HepG2 (cell line): ENCODE measurements around the gene KISS1R. TPM values are rescaled to one million over a fixed set of nuclear protein-coding genes. Genes with fewer than 3 reads are reported as not detected.

Experiments used
- ADNP ChIP-seq: sonication (generic); formaldehyde crosslinking; IDR thresholded peaks from 2 replicates; pipeline ENCODE4 v1.4.0; 2020; ENCODE audit warnings: missing genetic modification reagents
- ARID5B ChIP-seq: IDR thresholded peaks from 2 replicates; pipeline ENCODE4 v1.4.0; 2020; ENCODE audit warnings: mild to moderate bottlenecking, missing genetic modification reagents
- ASH2L ChIP-seq: fragments of 300-600, 200-600 bp; sonication (generic); IDR thresholded peaks from 2 replicates; pipeline ENCODE4 v1.7.0; 2017; ENCODE audit warnings: low read depth, mild to moderate bottlenecking, moderate library complexity, mixed read lengths, low read length; ENCODE audit not compliant: insufficient read length
- ATF7 ChIP-seq, 2 experiments: fragments of 450-650 bp in 1 of 2; sonication (generic) in 1 of 2; formaldehyde crosslinking in 1 of 2; IDR thresholded peaks; 2 replicates each; pipeline versions ENCODE4 v1.4.0 to v1.6.1; 2016 to 2020; ENCODE audit warnings: antibody characterized with exemption in 1 of 2, mild to moderate bottlenecking in 1 of 2, missing genetic modification reagents in 1 of 2
- PRDM10 ChIP-seq: sonication (generic); formaldehyde crosslinking; IDR thresholded peaks from 2 replicates; pipeline ENCODE4 v1.4.0; 2020; ENCODE audit warnings: low read depth, missing genetic modification reagents
- SP2 ChIP-seq: sonication (generic); formaldehyde crosslinking; IDR thresholded peaks from 2 replicates; pipeline ENCODE4 v1.5.1; 2020; ENCODE audit warnings: mild to moderate bottlenecking, missing genetic modification reagents
- SRSF9 ChIP-seq: fragments of 200-400 bp; formaldehyde crosslinking; IDR thresholded peaks from 2 replicates; pipeline ENCODE4 v1.6.1; 2018; ENCODE audit warnings: borderline replicate concordance, mild to moderate bottlenecking, low read depth, low read length; ENCODE audit not compliant: insufficient read depth, poor library complexity, severe bottlenecking
- SYNCRIP ChIP-seq: fragments of 200-400 bp; formaldehyde crosslinking; IDR thresholded peaks from 2 replicates; pipeline ENCODE4 v1.6.1; 2018; ENCODE audit warnings: mild to moderate bottlenecking, low read depth, low read length; ENCODE audit not compliant: insufficient read depth
- TBX2 ChIP-seq: sonication (generic); formaldehyde crosslinking; IDR thresholded peaks from 2 replicates; pipeline ENCODE4 v1.5.0; 2020; ENCODE audit warnings: missing genetic modification reagents, mild to moderate bottlenecking, borderline replicate concordance
- TOPORS ChIP-seq: sonication (generic); formaldehyde crosslinking; IDR thresholded peaks from 2 replicates; pipeline ENCODE4 v1.8.0; 2023; ENCODE audit warnings: mild to moderate bottlenecking, missing genetic modification reagents
- U2AF1 ChIP-seq: fragments of 200-400 bp; formaldehyde crosslinking; optimal IDR thresholded peaks from 2 replicates; pipeline ENCODE3; 2017; ENCODE audit warnings: mild to moderate bottlenecking, low read depth, low read length
- ZFP91 ChIP-seq: sonication (generic); formaldehyde crosslinking; IDR thresholded peaks from 2 replicates; pipeline ENCODE4 v1.9.0; 2022; ENCODE audit warnings: missing genetic modification reagents, mild to moderate bottlenecking, borderline replicate concordance
- ZNF496 ChIP-seq: sonication (generic); formaldehyde crosslinking; IDR thresholded peaks from 2 replicates; pipeline ENCODE4 v1.8.1; 2023; ENCODE audit warnings: mild to moderate bottlenecking, moderate library complexity, missing genetic modification reagents; ENCODE audit not compliant: insufficient replicate concordance
- ZNF607 ChIP-seq: sonication (generic); formaldehyde crosslinking; IDR thresholded peaks from 2 replicates; pipeline ENCODE4 v1.5.1; 2020; ENCODE audit warnings: missing genetic modification reagents, mild to moderate bottlenecking, borderline replicate concordance
- polyA plus RNA-seq, 8 experiments: library from polyadenylated mRNA; depleted of rRNA in 3 of 8; stranded (reverse) in 7 of 8; unstranded in 1 of 8; fragments of >200 nt; fragmentation: Illumina TruSeq in 4 of 8; extraction: Trizol in 4 of 8; gene quantifications; 2 replicates each; pipeline versions ENCODE4 v1.2.1 to v1.2.3, GENCODE V29; 2011 to 2016; ENCODE audit warnings: low read depth in 4 of 8, missing spikeins in 1 of 8, mixed read lengths in 1 of 8; ENCODE audit not compliant: insufficient read depth in 1 of 8
- total RNA-seq, 5 experiments: library from RNA; depleted of rRNA; stranded (reverse); fragments of >200 nt; fragmentation: Illumina TruSeq; extraction: Trizol; gene quantifications; 2 replicates each; pipeline ENCODE4 v1.2.3, GENCODE V29; 2016; ENCODE audit warnings: low read depth in 1 of 5
- TF ChIP-seq, protein P1 (sequence below): sonication (generic); formaldehyde crosslinking; IDR thresholded peaks from 2 replicates; pipeline ENCODE4 v1.4.0; 2020; ENCODE audit warnings: low read depth, mild to moderate bottlenecking, missing genetic modification reagents

Gene KISS1R
- total and polyA plus RNA-seq, 2 of the 13 experiments (the other 11 are each of a cell fraction or from before 2014, with no cell fraction given), result 1.1 to 10.2 TPM

DNA sequence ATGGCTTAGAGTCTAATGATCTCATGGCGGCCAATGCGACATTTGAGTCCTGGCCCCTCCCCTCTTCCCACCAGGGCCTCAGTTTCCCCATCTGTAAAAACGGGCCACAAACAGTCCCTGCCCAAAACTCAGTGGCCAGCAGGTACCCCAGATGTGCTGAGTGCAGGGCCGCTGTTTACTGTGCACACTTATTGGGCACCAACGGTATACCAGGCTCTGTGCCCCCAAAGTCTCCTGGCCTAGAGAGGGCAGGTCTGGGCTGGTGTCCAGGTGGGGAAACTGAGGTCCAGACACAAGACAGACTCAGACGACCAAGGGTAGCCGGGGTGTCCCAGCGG is 43.4 kb downstream of the KISS1R start (continued):
- TF ChIP-seq ZNF496 (no peak), SRSF9 (no peak), SYNCRIP (no peak), ARID5B (CRISPR knock-in tag) (no peak), ADNP (peak; percentile 51; the same call in 1 of the 2 replicates), TOPORS (CRISPR knock-in tag) (no peak), PRDM10 (CRISPR knock-in tag) (no peak), U2AF1 (no peak), ATF7 (IDR thresholded peaks at IDR 0.05) (no peak), ATF7 (CRISPR knock-in tag; IDR thresholded peaks at IDR 0.05) (no peak), ZNF607 (no peak; the same call in 1 of the 2 replicates), TBX2 (CRISPR knock-in tag) (no peak), ASH2L (no peak), ZFP91 (no peak), SP2 (no peak)
- TF ChIP-seq, protein P1, sequence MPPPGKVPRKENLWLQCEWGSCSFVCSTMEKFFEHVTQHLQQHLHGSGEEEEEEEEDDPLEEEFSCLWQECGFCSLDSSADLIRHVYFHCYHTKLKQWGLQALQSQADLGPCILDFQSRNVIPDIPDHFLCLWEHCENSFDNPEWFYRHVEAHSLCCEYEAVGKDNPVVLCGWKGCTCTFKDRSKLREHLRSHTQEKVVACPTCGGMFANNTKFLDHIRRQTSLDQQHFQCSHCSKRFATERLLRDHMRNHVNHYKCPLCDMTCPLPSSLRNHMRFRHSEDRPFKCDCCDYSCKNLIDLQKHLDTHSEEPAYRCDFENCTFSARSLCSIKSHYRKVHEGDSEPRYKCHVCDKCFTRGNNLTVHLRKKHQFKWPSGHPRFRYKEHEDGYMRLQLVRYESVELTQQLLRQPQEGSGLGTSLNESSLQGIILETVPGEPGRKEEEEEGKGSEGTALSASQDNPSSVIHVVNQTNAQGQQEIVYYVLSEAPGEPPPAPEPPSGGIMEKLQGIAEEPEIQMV (CRISPR knock-in tag), result no peak
